GM12891 (cell line): Measurements from ENCODE around the gene ATG7.

Experiments
- DNase-seq: peaks from one replicate; pipeline ENCODE4 v3.0.0; 2011; ENCODE audit warnings: low spot score; ENCODE audit not compliant: insufficient read length
- FAIRE-seq: peaks from 2 replicates; lab custom pipeline; 2011; peaks lifted over from hg19 to GRCh38; lab: Jason Lieb, UNC
- PAX5 ChIP-seq: IDR thresholded peaks from 2 replicates; pipeline ENCODE4 v1.6.1; 2011; ENCODE audit warnings: low read length, moderate library complexity, mild to moderate bottlenecking; ENCODE audit not compliant: insufficient read depth, severe bottlenecking
- POLR2A ChIP-seq: IDR thresholded peaks from 2 replicates; pipeline ENCODE4 v1.6.1; 2011; ENCODE audit warnings: low read depth, low read length, control low read depth
- POLR2AphosphoS5 ChIP-seq: IDR thresholded peaks from 2 replicates; pipeline ENCODE4 v1.6.1; 2011; ENCODE audit warnings: low read depth, low read length, control low read depth
- POU2F2 ChIP-seq: IDR thresholded peaks from 2 replicates; pipeline ENCODE4 v1.6.1; 2011; ENCODE audit warnings: low read depth, mild to moderate bottlenecking, control low read depth, low read length, moderate library complexity
- SPI1 ChIP-seq: IDR thresholded peaks from 2 replicates; pipeline ENCODE4 v1.6.1; 2011; ENCODE audit warnings: low read depth, low read length, control low read depth
- TAF1 ChIP-seq: IDR thresholded peaks from 2 replicates; pipeline ENCODE4 v1.6.1; 2011; ENCODE audit warnings: low read depth, low read length, control low read depth

ATG7 gene

GRCh38 chr3:11543141-11543947 is 271.1 kb downstream of the ATG7 start:
- no peak for FAIRE-seq
- TF ChIP-seq TAF1 (no peak), POLR2AphosphoS5 (no peak), POU2F2 (no peak), PAX5 (no peak), SPI1 (no peak), POLR2A (no peak)
- no peak for DNase-seq

- TF ChIP-seq POLR2A (no peak), POU2F2 (no peak), SPI1 (no peak), TAF1 (no peak), PAX5 (no peak)
- FAIRE-seq (no peak), DNase-seq (no peak)
Measured at GRCh38 chr3:11543948-11544387, 271.8 kb downstream of the ATG7 start.

GRCh38 chr3:11544412-11545181 is 272.4 kb downstream of the ATG7 start:
- TF ChIP-seq POLR2AphosphoS5 (no peak), TAF1 (no peak), PAX5 (no peak), SPI1 (no peak), POU2F2 (no peak), POLR2A (no peak)
- no peak for DNase-seq
- no peak for FAIRE-seq

GRCh38 chr3:11545186-11545851 is 273.1 kb downstream of the ATG7 start:
- FAIRE-seq (no peak), DNase-seq (no peak)
- no peak for TF ChIP-seq POLR2A
- no peak for TF ChIP-seq SPI1
- no peak for TF ChIP-seq TAF1
- no peak for TF ChIP-seq POU2F2
- no peak for TF ChIP-seq POLR2AphosphoS5

GRCh38 chr3:11546657-11547302 is 274.6 kb downstream of the ATG7 start:
- no peak for TF ChIP-seq TAF1
- TF ChIP-seq PAX5 = no peak
- TF ChIP-seq POLR2A = no peak
- TF ChIP-seq SPI1 = no peak
- no peak for TF ChIP-seq POU2F2
- TF ChIP-seq POLR2AphosphoS5 = no peak
- FAIRE-seq = no peak
- no peak for DNase-seq

GRCh38 chr3:11547498-11547897 is 275.3 kb downstream of the ATG7 start:
- no peak for DNase-seq
- FAIRE-seq = no peak
- TF ChIP-seq POLR2AphosphoS5 (no peak), SPI1 (no peak), TAF1 (no peak), POU2F2 (no peak), POLR2A (no peak), PAX5 (no peak)

GRCh38 chr3:11548721-11549131 is 276.5 kb downstream of the ATG7 start:
- FAIRE-seq = no peak
- TF ChIP-seq POLR2AphosphoS5 (no peak), TAF1 (no peak)
- no peak for DNase-seq

GRCh38 chr3:11549580-11550140 is 277.5 kb downstream of the ATG7 start:
- no peak for FAIRE-seq
- DNase-seq = no peak
- no peak for TF ChIP-seq PAX5
- no peak for TF ChIP-seq POU2F2
- TF ChIP-seq POLR2AphosphoS5 = no peak
- no peak for TF ChIP-seq TAF1
- TF ChIP-seq POLR2A = no peak
- TF ChIP-seq SPI1 = no peak
